CD4-positive, CD25-positive, alpha-beta regulatory T cell (primary cell): Measurements from ENCODE around the gene GALNT2. TPM values are rescaled to one million over a fixed set of nuclear protein-coding genes. Genes with fewer than 3 reads are reported as not detected.

Experiments
- ATAC-seq, 2 donors: fragments of 150-1000 bp; cut with Tn5 transposase; one replicate each; pipeline ENCODE4 v1.10.0; 2021; ENCODE audit warnings: low read depth in 2 of 2, moderate number of reproducible peaks in 2 of 2, moderate library complexity in 1 of 2
- DNase-seq, 3 donors: peaks; one replicate each; pipeline versions ENCODE4 v3.0.0 to v3.0.0-alpha.2; 2012 to 2022; ENCODE audit warnings: mixed read lengths in 1 of 3
- H3K27ac ChIP-seq: one replicate; pipeline ENCODE4 v1.7.0; 2013; ENCODE audit warnings: mild to moderate bottlenecking, low read length; ENCODE audit not compliant: insufficient read depth, poor library complexity, severe bottlenecking
- H3K27me3 ChIP-seq: one replicate; pipeline ENCODE4 v1.7.0; 2013; ENCODE audit warnings: low read length; ENCODE audit not compliant: control insufficient read depth, insufficient read depth
- H3K36me3 ChIP-seq: one replicate; pipeline ENCODE4 v1.7.0; 2013; ENCODE audit warnings: mild to moderate bottlenecking, low read length, moderate library complexity; ENCODE audit not compliant: control insufficient read depth, insufficient read depth
- H3K4me1 ChIP-seq: 2 replicates; pipeline ENCODE4 v1.7.0; 2013; ENCODE audit warnings: mild to moderate bottlenecking, low read length; ENCODE audit not compliant: insufficient read depth, control insufficient read depth, poor library complexity, severe bottlenecking
- H3K4me3 ChIP-seq: one replicate; pipeline ENCODE4 v1.7.0; 2013; ENCODE audit warnings: low read depth, mild to moderate bottlenecking, low read length, moderate library complexity
- H3K9me3 ChIP-seq, 2 experiments: 1 replicate in 1 of 2; 2 replicates in 1 of 2; pipeline ENCODE4 v1.7.0; 2013; ENCODE audit warnings: low read length in 2 of 2, mild to moderate bottlenecking in 1 of 2, moderate library complexity in 1 of 2; ENCODE audit not compliant: control insufficient read depth in 2 of 2
- H3K27ac Mint-ChIP-seq, 3 donors: one replicate each; pipeline ENCODE4 v1.8.0; 2020 to 2022; ENCODE audit warnings: mild to moderate bottlenecking in 3 of 3, mixed read lengths in 3 of 3, moderate library complexity in 2 of 3
- H3K27me3 Mint-ChIP-seq: one replicate; pipeline ENCODE4 v1.8.0; 2022; ENCODE audit warnings: mild to moderate bottlenecking, mixed read lengths
- H3K36me3 Mint-ChIP-seq: one replicate; pipeline ENCODE4 v1.8.0; 2020; ENCODE audit warnings: mixed read lengths
- H3K4me1 Mint-ChIP-seq, 4 donors: one replicate each; pipeline ENCODE4 v1.8.0; 2020 to 2022; ENCODE audit warnings: mixed read lengths in 4 of 4, mild to moderate bottlenecking in 1 of 4
- H3K4me3 Mint-ChIP-seq, 4 donors: one replicate each; pipeline ENCODE4 v1.8.0; 2020 to 2022; ENCODE audit warnings: mild to moderate bottlenecking in 4 of 4, mixed read lengths in 4 of 4, moderate library complexity in 3 of 4
- H3K9me3 Mint-ChIP-seq, 7 donors: one replicate each; pipeline ENCODE4 v1.8.0; 2020 to 2022; ENCODE audit warnings: mixed read lengths in 7 of 7, mild to moderate bottlenecking in 3 of 7, moderate library complexity in 2 of 7
- polyA plus RNA-seq, 4 donors: library from polyadenylated mRNA; unstranded; fragments of 300-500 nt; fragmentation: Illumina TruSeq; gene quantifications; one replicate each; pipeline ENCODE4 v1.2.3, GENCODE V29; 2021
- total RNA-seq: library from RNA; stranded (reverse); gene quantifications from one replicate; pipeline ENCODE4 v1.2.3, GENCODE V29; 2022

Gene GALNT2
- total and polyA plus RNA-seq, 5 donors from 2014 or later: 10.9 to 15.8 (median 13.1) TPM

GRCh38 chr1:230278871-230279582 is 212.0 kb downstream of the GALNT2 start:
- Mint-ChIP-seq H3K36me3 (peaks cover 17% of the 10 kb centered on the region), H3K4me3 (peak overlapping the region in 2 of 4 donors; percentile 22 to 64)

GRCh38 chr1:230279583-230279945 is 212.5 kb downstream of the GALNT2 start:
- Mint-ChIP-seq H3K9me3 (no peaks in the 10 kb centered on the region), H3K27me3 (no peaks in the 10 kb centered on the region), H3K36me3 (peaks cover 17% of the 10 kb centered on the region), H3K4me1 (peaks cover 0 to 18% (median 5%) of the 10 kb centered on the region in 4 donors), H3K4me3 (no peak overlapping the region), H3K27ac (no peak overlapping the region)
- ATAC-seq (no peak), DNase-seq (no peak)
- Histone ChIP-seq H3K9me3 (no peaks in the 10 kb centered on the region), H3K27me3 (no peaks in the 10 kb centered on the region), H3K36me3 (peaks cover 7% of the 10 kb centered on the region), H3K4me3 (no peak overlapping the region), H3K4me1 (peaks cover 6% of the 10 kb centered on the region), H3K27ac (no peak overlapping the region)

More at GRCh38 chr1:230278871-230279582, 212.0 kb downstream of the GALNT2 start:
- Histone ChIP-seq H3K36me3 (peaks cover 10% of the 10 kb centered on the region), H3K4me3 (no peak overlapping the region), H3K9me3 (no peaks in the 10 kb centered on the region), H3K27ac (no peak overlapping the region), H3K4me1 (peaks cover 6% of the 10 kb centered on the region), H3K27me3 (no peaks in the 10 kb centered on the region)
- Mint-ChIP-seq H3K9me3 (no peaks in the 10 kb centered on the region), H3K4me1 (peaks cover 0 to 23% (median 8%) of the 10 kb centered on the region in 4 donors), H3K27ac (peak overlapping the region in 1 of 3 donors; percentile 42), H3K27me3 (no peaks in the 10 kb centered on the region)
- ATAC-seq (no peak), DNase-seq (no peak)

- H3K9me3 ChIP-seq: no peaks in the 10 kb centered on the region
- H3K27me3 Mint-ChIP-seq: no peaks in the 10 kb centered on the region
- no peak overlapping the region for H3K4me3 ChIP-seq
- H3K9me3 Mint-ChIP-seq: no peaks in the 10 kb centered on the region
- H3K27me3 ChIP-seq: no peaks in the 10 kb centered on the region
- H3K36me3 ChIP-seq: peaks cover 6% of the 10 kb centered on the region
- H3K27ac Mint-ChIP-seq: no peak overlapping the region
- H3K36me3 Mint-ChIP-seq: peaks cover 17% of the 10 kb centered on the region
- DNase-seq (no peak), ATAC-seq (no peak)
- peaks cover 0 to 18% (median 3%) of the 10 kb centered on the region in 4 donors for H3K4me1 Mint-ChIP-seq
- H3K4me3 Mint-ChIP-seq: no peak overlapping the region
- H3K27ac ChIP-seq: no peak overlapping the region
- H3K4me1 ChIP-seq: peaks cover 6% of the 10 kb centered on the region
Observed at GRCh38 chr1:230280054-230280795, 213.2 kb downstream of the GALNT2 start.

- Histone ChIP-seq H3K4me3 (no peak overlapping the region), H3K9me3 (no peaks in the 10 kb centered on the region), H3K36me3 (peaks cover 6% of the 10 kb centered on the region), H3K27ac (no peak overlapping the region), H3K27me3 (no peaks in the 10 kb centered on the region), H3K4me1 (peaks cover 6% of the 10 kb centered on the region)
- ATAC-seq (no peak), DNase-seq (no peak)
- Mint-ChIP-seq H3K4me3 (no peak overlapping the region), H3K4me1 (peaks cover 0 to 18% (median 3%) of the 10 kb centered on the region in 4 donors), H3K36me3 (peaks cover 17% of the 10 kb centered on the region), H3K27me3 (no peaks in the 10 kb centered on the region), H3K9me3 (no peaks in the 10 kb centered on the region), H3K27ac (peak overlapping the region in 1 of 3 donors; percentile 15)
Observed at GRCh38 chr1:230280906-230281413, 213.9 kb downstream of the GALNT2 start.

GRCh38 chr1:230281556-230281955 is 214.5 kb downstream of the GALNT2 start:
- Histone ChIP-seq H3K4me1 (peaks cover 6% of the 10 kb centered on the region), H3K27ac (no peak overlapping the region), H3K4me3 (no peak overlapping the region), H3K27me3 (no peaks in the 10 kb centered on the region), H3K9me3 (no peaks in the 10 kb centered on the region), H3K36me3 (peaks cover 3% of the 10 kb centered on the region)
- H3K4me3 Mint-ChIP-seq: no peak overlapping the region
- H3K27me3 Mint-ChIP-seq: no peaks in the 10 kb centered on the region
- ATAC-seq (no peak), DNase-seq (no peak)
- peaks cover 0 to 18% (median 3%) of the 10 kb centered on the region in 4 donors for H3K4me1 Mint-ChIP-seq
- peak overlapping the region in 2 of 3 donors; percentile 15 to 62 for H3K27ac Mint-ChIP-seq
- peaks cover 16% of the 10 kb centered on the region for H3K36me3 Mint-ChIP-seq
- H3K9me3 Mint-ChIP-seq: no peaks in the 10 kb centered on the region

GRCh38 chr1:230282157-230282556 is 215.1 kb downstream of the GALNT2 start:
- H3K36me3 ChIP-seq: peaks cover 3% of the 10 kb centered on the region
- no peaks in the 10 kb centered on the region for H3K9me3 Mint-ChIP-seq
- no peaks in the 10 kb centered on the region for H3K27me3 ChIP-seq
- peak overlapping the region; percentile 60 to 62 (median 61) for H3K27ac Mint-ChIP-seq
- no peaks in the 10 kb centered on the region for H3K27me3 Mint-ChIP-seq
- H3K4me3 Mint-ChIP-seq: no peak overlapping the region
- peaks cover 6% of the 10 kb centered on the region for H3K4me1 ChIP-seq
- H3K9me3 ChIP-seq: no peaks in the 10 kb centered on the region
- peak in 1 of 2 donors; percentile 26 for ATAC-seq
- no peak overlapping the region for H3K4me3 ChIP-seq
- peaks cover 11% of the 10 kb centered on the region for H3K36me3 Mint-ChIP-seq
- H3K27ac ChIP-seq: no peak overlapping the region
- peaks cover 0 to 15% (median 3%) of the 10 kb centered on the region in 4 donors for H3K4me1 Mint-ChIP-seq
- DNase-seq: peak in 1 of 3 donors; percentile 54

- Mint-ChIP-seq H3K9me3 (no peaks in the 10 kb centered on the region), H3K4me1 (peaks cover 0 to 12% (median 3%) of the 10 kb centered on the region in 4 donors), H3K27ac (peak overlapping the region in 1 of 3 donors; percentile 41), H3K27me3 (no peaks in the 10 kb centered on the region), H3K4me3 (no peak overlapping the region), H3K36me3 (peaks cover 8% of the 10 kb centered on the region)
- no peak overlapping the region for H3K4me3 ChIP-seq
- H3K27me3 ChIP-seq: no peaks in the 10 kb centered on the region
- DNase-seq (no peak), ATAC-seq (no peak)
- H3K27ac ChIP-seq: no peak overlapping the region
- H3K36me3 ChIP-seq: peaks cover 3% of the 10 kb centered on the region
- H3K9me3 ChIP-seq: no peaks in the 10 kb centered on the region
- peaks cover 6% of the 10 kb centered on the region for H3K4me1 ChIP-seq
Observed at GRCh38 chr1:230283678-230284077, 216.6 kb downstream of the GALNT2 start.
